Neural progenitor cell (in vitro differentiated cells): ENCODE data around the gene DHRS4.
"Not testable (repeated sequence)": the region's sequence is repeated elsewhere in the genome, so short reads cannot be mapped to it uniquely, and the experiment has no call there.

Experiments
- CTCF ChIP-seq: fragments of 200-600 bp; sonication (generic); IDR thresholded peaks from 2 replicates; pipeline ENCODE4 v1.5.1; 2017; ENCODE audit warnings: antibody characterized with exemption, mild to moderate bottlenecking
- EZH2 ChIP-seq: fragments of 200-600 bp; sonication (generic); IDR thresholded peaks from 2 replicates; pipeline ENCODE4 v1.6.1; 2017; ENCODE audit warnings: antibody characterized with exemption, mild to moderate bottlenecking, moderate library complexity
- EZH2phosphoT487 ChIP-seq: fragments of 200-600 bp; sonication (generic); IDR thresholded peaks from 2 replicates; pipeline ENCODE4 v1.6.1; 2017; ENCODE audit warnings: antibody characterized with exemption

GRCh38 chr14:23953116-23953463 is 480 bp upstream of the DHRS4 start:
- not testable (repeated sequence) for TF ChIP-seq CTCF, EZH2, EZH2phosphoT487
